ENCODE data around the gene ZNF253. TPM values are rescaled to one million over a fixed set of nuclear protein-coding genes. Genes with fewer than 3 reads are reported as not detected.

ZNF253 gene
- total RNA-seq, 1 experiment from 2014 or later: not detected

GRCh38 chr19:19909654-19910053 lies 44.0 kb downstream of the ZNF253 start:
- TF ChIP-seq POLR2A (IDR thresholded peaks at IDR 0.05; ENCODE audit: borderline replicate concordance, extremely low read depth, insufficient read depth, insufficient read length): no peak
- TF ChIP-seq ATF3 (IDR thresholded peaks at IDR 0.05): no peak
- TF ChIP-seq FOSL1 (IDR thresholded peaks at IDR 0.05; ENCODE audit: low read depth): no peak
- TF ChIP-seq SRF (IDR thresholded peaks at IDR 0.05; ENCODE audit: low read depth): no peak
- no peak for TF ChIP-seq JUND (IDR thresholded peaks at IDR 0.05)
- TF ChIP-seq ZNF274 (IDR thresholded peaks at IDR 0.05; ENCODE audit: low read depth, low read length): no peak
- no peak for TF ChIP-seq SP1 (IDR thresholded peaks at IDR 0.05; ENCODE audit: low read depth)
- no peak for TF ChIP-seq POLR2AphosphoS5 (IDR thresholded peaks at IDR 0.05; ENCODE audit: low read depth, low read length)
- TF ChIP-seq RAD21 (IDR thresholded peaks at IDR 0.05; ENCODE audit: low read depth): no peak
- no peak for TF ChIP-seq YY1 (IDR thresholded peaks at IDR 0.05; ENCODE audit: extremely low read depth, insufficient replicate concordance, low read depth, low read length)
- TF ChIP-seq EZH2phosphoT487 (IDR thresholded peaks at IDR 0.05; ENCODE audit: borderline replicate concordance): no peak
- TF ChIP-seq CBX3 (IDR thresholded peaks at IDR 0.05; ENCODE audit: low read depth): no peak
- no peak for TF ChIP-seq CEBPB (IDR thresholded peaks at IDR 0.05; ENCODE audit: low read depth)
- H3K27ac ChIP-seq (ENCODE audit: low read depth, low read length): no peak overlapping the region
- no TSS peak for BruUV-seq (replicated peaks)
- no peak overlapping the region for H3K9ac ChIP-seq (ENCODE audit: low read length)
- H3K4me3 ChIP-seq (replicated peaks in 1 of 2; ENCODE audit: low read depth in 1 of 2, low read length in 2 of 2): no peak overlapping the region
- H3K4me1 ChIP-seq (ENCODE audit: control insufficient read depth in 1 of 2, insufficient read depth in 2 of 2, low read length in 2 of 2): no peaks in the 10 kb centered on the region
- intact Hi-C loops (cut with micrococcal nuclease): no loop called here
- no peak overlapping the region for H3K4me2 ChIP-seq (ENCODE audit: low read length)
- H2AFZ ChIP-seq (ENCODE audit: low read depth, low read length, poor library complexity, severe bottlenecking): no peak overlapping the region
- no peaks in the 10 kb centered on the region; a peak in 2 of 4 replicates for H3K9me3 ChIP-seq (ENCODE audit: control insufficient read depth in 1 of 2, insufficient read depth in 1 of 2, low read depth in 1 of 2, low read length in 2 of 2)
- CTCF ChIA-PET: no interaction called here
- POLR2A ChIA-PET: no interaction called here
- H3K27me3 ChIP-seq (ENCODE audit: insufficient read depth, low read length): no peaks in the 10 kb centered on the region
- H3K79me2 ChIP-seq (ENCODE audit: insufficient read depth, low read length): no peaks in the 10 kb centered on the region
- RAD21 ChIA-PET (ENCODE audit: low non-redundant PET in 1 of 2, low total read pairs in 2 of 2, uncharacterized antibody in 2 of 2, unreplicated experiment in 2 of 2): no interaction called here
- no peaks in the 10 kb centered on the region for H4K20me1 ChIP-seq (ENCODE audit: insufficient read depth)
- DNase-seq (ENCODE audit: low read depth, low spot score): no peak
- ATAC-seq: no peak
- no peaks in the 10 kb centered on the region for H3K36me3 ChIP-seq (ENCODE audit: control insufficient read depth in 1 of 2, insufficient read depth in 2 of 2, low read length in 2 of 2)
- no peaks in the 10 kb centered on the region for H3K9me2 ChIP-seq (ENCODE audit: insufficient read depth)

GRCh38 chr19:19911150-19911549 lies 45.5 kb downstream of the ZNF253 start:
- ChIA-PET RAD21 (ENCODE audit: low non-redundant PET in 1 of 2, low total read pairs in 2 of 2, uncharacterized antibody in 2 of 2, unreplicated experiment in 2 of 2) (no interaction called here), POLR2A (no interaction called here), CTCF (no interaction called here)
- intact Hi-C loops (cut with micrococcal nuclease): no loop called here
- no peak overlapping the region for H3K9ac ChIP-seq (ENCODE audit: low read length)
- no peaks in the 10 kb centered on the region for H3K79me2 ChIP-seq (ENCODE audit: insufficient read depth, low read length)
- ATAC-seq: no peak
- no peaks in the 10 kb centered on the region for H3K4me1 ChIP-seq (ENCODE audit: control insufficient read depth in 1 of 2, insufficient read depth in 2 of 2, low read length in 2 of 2)
- no peaks in the 10 kb centered on the region for H3K27me3 ChIP-seq (ENCODE audit: insufficient read depth, low read length)
- no peaks in the 10 kb centered on the region for H4K20me1 ChIP-seq (ENCODE audit: insufficient read depth)
- H3K4me2 ChIP-seq (ENCODE audit: low read length): no peak overlapping the region
- no peak overlapping the region for H2AFZ ChIP-seq (ENCODE audit: low read depth, low read length, poor library complexity, severe bottlenecking)
- no peaks in the 10 kb centered on the region for H3K36me3 ChIP-seq (ENCODE audit: control insufficient read depth in 1 of 2, insufficient read depth in 2 of 2, low read length in 2 of 2)
- no TSS peak for BruUV-seq (replicated peaks)
- no peak for DNase-seq (ENCODE audit: low read depth, low spot score)
- no peak overlapping the region for H3K4me3 ChIP-seq (replicated peaks in 1 of 2; ENCODE audit: low read depth in 1 of 2, low read length in 2 of 2)
- H3K27ac ChIP-seq (ENCODE audit: low read depth, low read length): no peak overlapping the region
- H3K9me3 ChIP-seq (ENCODE audit: control insufficient read depth in 1 of 2, insufficient read depth in 1 of 2, low read depth in 1 of 2, low read length in 2 of 2): no peaks in the 10 kb centered on the region; a peak in 2 of 4 replicates
- no peaks in the 10 kb centered on the region for H3K9me2 ChIP-seq (ENCODE audit: insufficient read depth)
- TF ChIP-seq JUND (IDR thresholded peaks at IDR 0.05) (no peak), CTCF (IDR thresholded peaks at IDR 0.05 in 2 of 3, conservative IDR thresholded peaks at IDR 0.05 in 1 of 3; ENCODE audit: borderline replicate concordance in 1 of 3, insufficient read depth in 1 of 3, low read depth in 2 of 3, low read length in 2 of 3) (no peak), SRF (IDR thresholded peaks at IDR 0.05; ENCODE audit: low read depth) (no peak), FOSL1 (IDR thresholded peaks at IDR 0.05; ENCODE audit: low read depth) (no peak), EZH2phosphoT487 (IDR thresholded peaks at IDR 0.05; ENCODE audit: borderline replicate concordance) (no peak), ZFX (IDR thresholded peaks at IDR 0.05) (no peak), ATF3 (IDR thresholded peaks at IDR 0.05) (no peak), RAD21 (IDR thresholded peaks at IDR 0.05; ENCODE audit: low read depth) (no peak), REST (IDR thresholded peaks at IDR 0.05; ENCODE audit: low read depth) (no peak), POLR2A (IDR thresholded peaks at IDR 0.05; ENCODE audit: borderline replicate concordance, extremely low read depth, insufficient read depth, insufficient read length) (no peak)

All from HCT116 (cell line).